DND-41 (cell line): Measurements from ENCODE around the gene USP48.
"Not testable (repeated sequence)": the region's sequence is repeated elsewhere in the genome, so short reads cannot be mapped to it uniquely, and the experiment has no call there.

ENCODE experiments used
- ATAC-seq: fragments of 200-7000 bp; cut with Tn5 transposase; 3 replicates; pipeline ENCODE4 v1.9.1; 2021; ENCODE audit warnings: low read depth; ENCODE audit not compliant: insufficient read depth
- DNase-seq: peaks from one replicate; pipeline ENCODE4 v3.0.0-alpha.2; 2020
- H2AFZ ChIP-seq: 2 replicates; pipeline ENCODE4 v1.6.0; 2012; ENCODE audit warnings: low read depth, low read length
- H3K27ac ChIP-seq: 2 replicates; pipeline ENCODE4 v1.5.1; 2012; ENCODE audit warnings: low read length, inconsistent platforms
- H3K27me3 ChIP-seq: fragments of 200-600 bp; sonication (generic); 2 replicates; pipeline ENCODE4 v1.6.0; 2012; ENCODE audit warnings: low read length, mild to moderate bottlenecking, inconsistent platforms; ENCODE audit not compliant: insufficient read depth, poor library complexity
- H3K36me3 ChIP-seq: 2 replicates; pipeline ENCODE4 v1.5.1; 2012; ENCODE audit warnings: low read length, inconsistent platforms; ENCODE audit not compliant: insufficient read depth
- H3K4me1 ChIP-seq: 2 replicates; pipeline ENCODE4 v1.5.1; 2012; ENCODE audit warnings: mild to moderate bottlenecking, low read length; ENCODE audit not compliant: insufficient read depth
- H3K4me2 ChIP-seq: 2 replicates; pipeline ENCODE4 v1.6.0; 2012; ENCODE audit warnings: mild to moderate bottlenecking, moderate library complexity, low read length, inconsistent platforms; ENCODE audit not compliant: insufficient read depth
- H3K4me3 ChIP-seq, 2 experiments: fragments of 200-600 bp in 1 of 2; shearing (Covaris generic) in 1 of 2; 2 replicates each; pipeline ENCODE4 v1.5.1; 2012 to 2016; ENCODE audit warnings: inconsistent platforms in 2 of 2, low read length in 2 of 2, mild to moderate bottlenecking in 2 of 2, low read depth in 1 of 2, moderate library complexity in 1 of 2
- H3K79me2 ChIP-seq: 2 replicates; pipeline ENCODE4 v1.6.0; 2012; ENCODE audit warnings: low read length, inconsistent platforms; ENCODE audit not compliant: insufficient read depth
- H3K9ac ChIP-seq: 2 replicates; pipeline ENCODE4 v1.6.0; 2012; ENCODE audit warnings: low read depth, mild to moderate bottlenecking, inconsistent platforms, low read length, moderate library complexity
- H3K9me3 ChIP-seq: 2 replicates; pipeline ENCODE4 v1.5.1; 2012; ENCODE audit warnings: low read length, moderate library complexity, mild to moderate bottlenecking, inconsistent platforms; ENCODE audit not compliant: insufficient read depth, severe bottlenecking
- H4K20me1 ChIP-seq: 2 replicates; pipeline ENCODE4 v1.6.0; 2012; ENCODE audit warnings: low read length; ENCODE audit not compliant: insufficient read depth
- EZH2 ChIP-seq: IDR thresholded peaks from 3 replicates; pipeline ENCODE4 v1.6.1; 2012; ENCODE audit warnings: borderline replicate concordance, low read depth, mild to moderate bottlenecking, moderate library complexity, low read length, inconsistent platforms; ENCODE audit not compliant: severe bottlenecking
- TF ChIP-seq, protein P1 (sequence below): IDR thresholded peaks from 2 replicates; pipeline ENCODE4 v1.5.1; 2012; ENCODE audit warnings: borderline replicate concordance, low read length, moderate library complexity, mild to moderate bottlenecking; ENCODE audit not compliant: poor library complexity, severe bottlenecking; ENCODE audit errors: extremely low read depth

The USP48 gene

DNA sequence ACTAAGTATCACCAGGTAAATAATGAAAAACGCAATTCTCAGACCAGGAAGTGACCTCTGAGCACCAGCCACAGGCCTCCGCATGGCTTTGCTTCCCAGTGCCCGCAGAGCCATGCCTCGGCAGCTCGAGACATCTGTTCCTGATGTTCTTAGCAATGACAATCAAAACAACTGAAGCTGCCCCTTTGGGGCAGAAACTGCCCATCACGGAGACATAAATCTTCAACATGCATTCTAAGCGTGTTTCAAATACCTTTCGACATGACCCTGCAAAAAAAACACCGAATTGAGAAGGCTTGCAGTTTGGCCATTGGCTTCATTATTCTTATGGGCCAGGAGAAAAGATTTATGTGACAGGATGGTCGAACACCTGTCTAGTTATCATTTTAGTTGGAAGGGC is 108.0 kb downstream of the USP48 start:
- no peaks in the 10 kb centered on the region for H3K27me3 ChIP-seq
- no peak for DNase-seq
- H3K9ac ChIP-seq = no peak overlapping the region
- H2AFZ ChIP-seq = no peak overlapping the region
- H3K4me3 ChIP-seq = no peak overlapping the region
- H3K36me3 ChIP-seq = peaks cover 18% of the 10 kb centered on the region
- H3K4me1 ChIP-seq = no peaks in the 10 kb centered on the region
- ATAC-seq = no peak
- H3K4me2 ChIP-seq = no peak overlapping the region
- no peak overlapping the region for H3K27ac ChIP-seq
- TF ChIP-seq, protein P1, sequence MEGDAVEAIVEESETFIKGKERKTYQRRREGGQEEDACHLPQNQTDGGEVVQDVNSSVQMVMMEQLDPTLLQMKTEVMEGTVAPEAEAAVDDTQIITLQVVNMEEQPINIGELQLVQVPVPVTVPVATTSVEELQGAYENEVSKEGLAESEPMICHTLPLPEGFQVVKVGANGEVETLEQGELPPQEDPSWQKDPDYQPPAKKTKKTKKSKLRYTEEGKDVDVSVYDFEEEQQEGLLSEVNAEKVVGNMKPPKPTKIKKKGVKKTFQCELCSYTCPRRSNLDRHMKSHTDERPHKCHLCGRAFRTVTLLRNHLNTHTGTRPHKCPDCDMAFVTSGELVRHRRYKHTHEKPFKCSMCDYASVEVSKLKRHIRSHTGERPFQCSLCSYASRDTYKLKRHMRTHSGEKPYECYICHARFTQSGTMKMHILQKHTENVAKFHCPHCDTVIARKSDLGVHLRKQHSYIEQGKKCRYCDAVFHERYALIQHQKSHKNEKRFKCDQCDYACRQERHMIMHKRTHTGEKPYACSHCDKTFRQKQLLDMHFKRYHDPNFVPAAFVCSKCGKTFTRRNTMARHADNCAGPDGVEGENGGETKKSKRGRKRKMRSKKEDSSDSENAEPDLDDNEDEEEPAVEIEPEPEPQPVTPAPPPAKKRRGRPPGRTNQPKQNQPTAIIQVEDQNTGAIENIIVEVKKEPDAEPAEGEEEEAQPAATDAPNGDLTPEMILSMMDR = no peak
- no peak for TF ChIP-seq EZH2
- peaks cover 7% of the 10 kb centered on the region; the same call in 1 of the 2 replicates for H4K20me1 ChIP-seq
- no peaks in the 10 kb centered on the region for H3K79me2 ChIP-seq
- H3K9me3 ChIP-seq = no peaks in the 10 kb centered on the region

DNA sequence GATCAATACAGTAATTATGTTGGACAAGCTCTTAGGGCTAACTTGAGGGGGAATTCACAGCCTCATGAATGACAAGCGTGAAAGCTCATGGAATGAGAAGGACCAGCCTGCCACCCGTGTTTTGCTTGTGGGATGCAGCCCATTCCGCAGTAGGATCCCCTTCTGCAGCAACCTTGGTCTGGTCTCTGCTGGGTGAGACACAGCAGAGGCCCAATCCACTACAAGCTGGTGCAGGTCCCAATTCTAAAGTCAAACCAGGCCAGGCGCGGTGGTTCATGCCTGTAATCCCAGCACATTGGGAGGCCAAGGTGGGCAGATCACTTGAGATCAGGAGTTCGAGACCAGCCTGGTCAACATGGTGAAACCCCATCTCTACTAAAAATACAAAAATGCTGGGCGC is 109.1 kb downstream of the USP48 start:
- H3K4me1 ChIP-seq, H3K36me3 ChIP-seq, ATAC-seq, H3K27me3 ChIP-seq, DNase-seq, H3K79me2 ChIP-seq, H3K4me3 ChIP-seq, H2AFZ ChIP-seq, H4K20me1 ChIP-seq, H3K27ac ChIP-seq, H3K9ac ChIP-seq, H3K4me2 ChIP-seq, H3K9me3 ChIP-seq: not testable (repeated sequence)

DNA sequence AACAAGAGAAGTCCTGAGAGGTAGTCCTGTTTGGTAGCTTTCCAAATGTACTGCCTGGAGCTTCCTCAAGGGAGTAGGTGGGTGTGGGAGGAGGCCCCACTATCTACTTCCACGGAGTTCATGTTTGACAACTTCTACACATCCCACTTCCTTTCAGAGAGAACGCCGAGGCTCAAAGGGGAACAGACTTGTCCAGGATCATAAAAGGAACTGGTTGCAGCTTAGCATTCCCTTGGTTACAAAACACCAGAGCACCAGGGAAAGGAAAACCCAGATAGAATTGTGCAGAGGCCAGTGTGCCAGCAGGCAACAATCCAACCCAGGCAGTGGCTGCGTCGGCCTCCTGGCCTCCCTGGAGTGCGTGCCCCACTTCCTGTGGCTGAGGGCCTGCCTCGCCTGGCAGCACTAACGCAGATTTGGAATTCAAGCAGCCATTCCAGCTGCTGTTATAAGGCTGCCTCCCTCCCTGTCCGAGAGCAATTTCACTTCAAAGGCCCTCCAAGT is 109.6 kb downstream of the USP48 start:
- Histone ChIP-seq H3K27ac (no peak overlapping the region), H2AFZ (no peak overlapping the region), H3K4me3 (no peak overlapping the region), H3K9me3 (no peaks in the 10 kb centered on the region), H3K36me3 (0 out of 2 replicates have a peak, but pooled peaks cover 6% of the 10 kb centered on the region), H4K20me1 (peaks cover 9% of the 10 kb centered on the region; the same call in 1 of the 2 replicates), H3K4me2 (no peak overlapping the region), H3K9ac (no peak overlapping the region), H3K4me1 (no peaks in the 10 kb centered on the region), H3K27me3 (no peaks in the 10 kb centered on the region), H3K79me2 (no peaks in the 10 kb centered on the region)
- DNase-seq (no peak), ATAC-seq (peak; percentile 30; the same call in 1 of the 3 replicates)
- TF ChIP-seq, protein P1 = no peak
- no peak for TF ChIP-seq EZH2

DNA sequence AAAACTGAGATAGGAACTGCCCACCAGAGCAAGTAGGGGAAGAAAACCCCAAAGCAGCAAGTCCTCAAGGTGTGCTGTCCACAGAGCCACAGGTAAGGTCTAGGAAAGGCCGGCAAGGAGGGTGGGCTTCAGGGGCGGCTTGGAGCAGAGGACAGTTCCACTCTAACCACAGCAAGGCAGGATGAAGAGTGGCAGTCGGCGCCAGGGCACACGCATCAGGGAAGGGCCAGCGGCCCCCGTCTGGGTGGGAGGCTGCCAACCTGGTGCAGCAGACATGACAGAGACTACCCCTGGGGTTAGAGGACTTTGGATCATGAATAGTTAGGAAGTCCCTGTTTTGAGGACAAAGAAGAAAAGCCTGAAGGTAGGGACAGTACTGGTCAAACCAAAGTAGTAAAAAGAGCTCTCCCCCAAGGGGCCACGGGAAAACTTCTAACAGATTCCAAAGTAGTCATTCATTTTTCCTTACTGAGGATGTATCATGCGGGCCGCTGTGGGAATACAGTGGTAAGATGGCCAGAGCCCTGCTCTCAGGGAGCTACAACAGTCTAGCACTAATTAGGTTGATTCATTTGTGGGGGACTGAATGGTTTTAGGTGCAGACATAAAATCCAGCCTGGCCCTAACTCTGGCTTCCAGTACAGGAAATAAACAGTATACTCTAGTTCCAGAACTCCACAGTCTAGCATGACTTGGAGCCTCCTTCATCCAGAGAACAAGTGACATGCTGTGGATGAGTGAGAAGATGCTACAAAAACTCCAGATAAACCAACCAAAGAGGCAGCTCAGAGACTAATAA is 110.3 kb downstream of the USP48 start:
- Histone ChIP-seq H3K9me3 (no peaks in the 10 kb centered on the region), H3K36me3 (no peaks in the 10 kb centered on the region), H3K9ac (no peak overlapping the region), H4K20me1 (peaks cover 15% of the 10 kb centered on the region; the same call in 1 of the 2 replicates), H3K4me2 (no peak overlapping the region), H3K4me3 (no peak overlapping the region), H3K27ac (no peak overlapping the region), H3K27me3 (no peaks in the 10 kb centered on the region), H3K4me1 (no peaks in the 10 kb centered on the region), H3K79me2 (no peaks in the 10 kb centered on the region), H2AFZ (no peak overlapping the region)
- ATAC-seq (no peak), DNase-seq (no peak)
- no peak for TF ChIP-seq EZH2
- TF ChIP-seq, protein P1 = no peak
